Stimulated activated CD4-positive, alpha-beta T cell treated with anti-CD3 and anti-CD28 coated beads, Interleukin-2, amount 100 ng/mL, for 48 hours (primary cell): ENCODE results near the gene PNLIPRP1.

Source experiments
- DNase-seq, 2 donors: peaks; one replicate each; pipeline ENCODE4 v3.0.0-alpha.2; 2020

Gene PNLIPRP1

DNA sequence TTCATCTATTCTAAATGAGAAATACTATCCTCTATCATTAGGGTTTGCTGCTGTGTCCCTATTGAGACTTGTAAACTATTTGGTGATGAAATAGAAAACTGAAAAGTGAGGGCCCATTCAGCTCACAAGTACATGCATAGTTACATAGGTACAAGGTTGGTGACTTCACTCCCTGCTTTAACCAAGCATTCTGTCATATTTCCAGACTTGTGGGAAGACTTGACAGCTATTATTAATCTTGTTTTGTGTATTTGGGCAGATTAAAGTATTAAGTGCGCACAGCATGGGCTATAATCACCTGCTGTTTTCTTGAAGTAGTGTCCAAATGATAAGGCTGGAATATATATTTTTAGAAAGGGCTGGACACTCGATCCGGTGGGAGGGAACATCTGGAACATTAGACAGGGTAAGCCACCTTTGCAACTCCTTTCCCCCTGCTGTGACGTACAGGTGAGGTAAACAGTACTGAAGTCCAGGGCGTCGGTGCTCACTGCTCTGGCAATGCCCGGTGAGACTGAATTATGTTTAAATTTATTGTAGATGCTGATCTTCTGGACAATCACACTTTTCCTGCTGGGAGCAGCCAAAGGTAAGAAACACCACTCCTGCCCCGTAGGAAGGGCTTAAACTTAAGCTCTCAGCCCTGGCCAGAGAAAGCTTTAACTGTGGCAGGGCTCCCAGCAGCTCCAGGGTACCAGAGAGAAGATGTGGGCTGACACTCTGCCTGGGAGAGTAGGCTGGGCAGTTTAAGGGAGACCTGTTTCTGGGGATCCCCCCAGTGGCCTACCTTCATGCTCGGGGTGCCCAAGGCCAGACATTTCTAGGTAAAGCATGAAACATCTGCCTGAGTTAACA, at the start of gene PNLIPRP1:
TSS of gene PNLIPRP1 (plus strand) at position 370 of the 855 bp plus-strand sequence. CDS start at position 541, 171 bp downstream.
- DNase-seq = no peak

- no peak for DNase-seq
Observed at GRCh38 chr10:116542007-116542677, 48.6 kb upstream of the PNLIPRP1 start.

GRCh38 chr10:116545122-116545521, 45.6 kb upstream of the PNLIPRP1 start:
- no peak for DNase-seq

- DNase-seq = no peak
Observed at GRCh38 chr10:116545756-116546155, 45.0 kb upstream of the PNLIPRP1 start, which contains the start of gene PNLIP. PNLIP (plus strand) TSS chr10:116545931; CDS start chr10:116546093, 162 bp downstream.

- DNase-seq = no peak
Observed at GRCh38 chr10:116548301-116548700, 42.5 kb upstream of the PNLIPRP1 start.

- no peak for DNase-seq
Observed at GRCh38 chr10:116553378-116553980, 37.3 kb upstream of the PNLIPRP1 start.

GRCh38 chr10:116554628-116555027, 36.1 kb upstream of the PNLIPRP1 start:
- DNase-seq = no peak

GRCh38 chr10:116555880-116556279, 34.9 kb upstream of the PNLIPRP1 start:
- DNase-seq = no peak

DNA sequence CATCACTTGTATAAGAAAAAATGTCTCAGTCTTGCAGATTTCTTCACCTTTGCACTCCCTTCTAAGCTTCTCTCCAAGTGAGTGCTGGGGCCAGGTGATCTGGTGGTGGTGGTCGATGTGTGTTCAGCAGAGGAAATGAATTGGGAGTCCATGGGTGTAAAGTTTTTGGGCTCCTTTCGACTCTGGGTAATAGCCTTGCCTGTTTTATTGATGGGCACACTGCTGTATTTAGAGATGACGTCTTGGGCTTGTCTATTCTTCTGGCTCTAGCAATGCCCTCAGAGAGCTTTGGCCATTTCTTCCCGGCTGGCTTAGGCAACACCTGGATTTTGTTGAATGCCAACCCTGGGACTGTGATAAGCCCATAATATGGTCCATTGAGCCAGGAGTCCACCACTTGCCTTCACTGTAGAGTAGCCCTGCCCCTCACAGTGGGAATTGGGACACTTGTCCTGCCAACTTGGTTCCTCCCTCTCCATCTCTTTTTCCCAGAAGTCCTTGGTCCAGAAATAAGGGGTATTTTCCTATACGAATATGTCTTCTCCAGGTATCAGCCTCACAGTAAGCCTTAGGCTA, 33.4 kb upstream of the PNLIPRP1 start:
- no peak for DNase-seq

DNA sequence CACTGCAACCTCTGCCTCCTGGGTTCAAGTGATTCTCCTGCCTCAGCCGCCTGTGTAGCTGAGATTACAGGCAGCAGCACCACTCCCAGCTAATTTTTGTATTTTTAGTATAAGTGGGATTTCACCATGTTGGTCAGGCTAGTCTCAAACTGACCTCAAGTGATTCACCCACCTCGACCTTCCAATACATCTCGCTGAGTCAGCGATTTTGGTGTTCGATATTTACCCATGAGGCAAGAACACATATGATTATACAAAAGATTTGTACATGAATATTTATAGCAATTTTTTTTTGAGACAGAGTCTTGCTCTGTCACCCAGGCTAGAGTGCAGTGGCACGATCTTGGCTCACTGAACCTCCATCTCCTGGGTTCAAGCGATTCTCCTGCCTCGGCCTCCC, 25.2 kb upstream of the PNLIPRP1 start:
- no peak for DNase-seq

DNA sequence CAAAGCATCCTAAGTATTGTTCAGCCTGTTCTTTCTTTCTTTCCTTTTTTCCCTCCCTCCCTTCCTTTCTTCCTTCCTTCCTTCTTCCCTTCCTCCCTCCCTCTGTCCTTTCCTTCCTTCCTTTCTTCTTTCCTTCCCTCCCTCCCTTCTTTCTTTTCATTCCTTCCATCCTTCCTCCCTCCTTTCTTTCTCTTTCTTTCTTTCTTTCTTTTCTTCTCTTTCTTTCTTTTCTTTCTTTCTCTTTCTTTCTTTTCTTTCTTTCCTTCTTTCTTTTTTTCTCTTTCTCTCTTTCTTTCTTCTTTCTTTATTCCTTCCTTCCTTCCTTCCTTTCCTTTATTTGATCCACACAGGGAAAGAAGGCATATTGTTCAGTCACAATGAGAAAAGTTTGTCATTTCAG, 23.8 kb upstream of the PNLIPRP1 start:
- no peak for DNase-seq

- DNase-seq = no peak
Observed at GRCh38 chr10:116567335-116567734, 23.4 kb upstream of the PNLIPRP1 start.

DNA sequence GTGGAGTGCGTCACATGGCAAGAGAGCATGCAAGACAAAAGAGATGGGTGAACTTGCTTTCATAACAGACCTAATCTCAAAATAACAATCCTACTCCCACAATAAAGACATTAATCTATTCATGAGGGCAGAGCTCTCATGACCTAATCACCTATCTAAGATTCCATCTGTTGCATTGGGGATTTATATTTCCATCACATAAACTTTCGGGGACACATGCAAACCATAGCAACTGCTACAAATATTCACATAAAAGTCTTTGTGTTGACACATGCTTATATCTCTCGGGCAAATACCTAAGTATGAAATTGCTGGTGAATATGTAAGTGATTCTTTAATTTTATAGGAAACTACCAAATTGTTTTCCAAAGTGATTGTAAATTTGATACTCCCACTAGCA, 16.0 kb upstream of the PNLIPRP1 start:
- DNase-seq = no peak

DNA sequence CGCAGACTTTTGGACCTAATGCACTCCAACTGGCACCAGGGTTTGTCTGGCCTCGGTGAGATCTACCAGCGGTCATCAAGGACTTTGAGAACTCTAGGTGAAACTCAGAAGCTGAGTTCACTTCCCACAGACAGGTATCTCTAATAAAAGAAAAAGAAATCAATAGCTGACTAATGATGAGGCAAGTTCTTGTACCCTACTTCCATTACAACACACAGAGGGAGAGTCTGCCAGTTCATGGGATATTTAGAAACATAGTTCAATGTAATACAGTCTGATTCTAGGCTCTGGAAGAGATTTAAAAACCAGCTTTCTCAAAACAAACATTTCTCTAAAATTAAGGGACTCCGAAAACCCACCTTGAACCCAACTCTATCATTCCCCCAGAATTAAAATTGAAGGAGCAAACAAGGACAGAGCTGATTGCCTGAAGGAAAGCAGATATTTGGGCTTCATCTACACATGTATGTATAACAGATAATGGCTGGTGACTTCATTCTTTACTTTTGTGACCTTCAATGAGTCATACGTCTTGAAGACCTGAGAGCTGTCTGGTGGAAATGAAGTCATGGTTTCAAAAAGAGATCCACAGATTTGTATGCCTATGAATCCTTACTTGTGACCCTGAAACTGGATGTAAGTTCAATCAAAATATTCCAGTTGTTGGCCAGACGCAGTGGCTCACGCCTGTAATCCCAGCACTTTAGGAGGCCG, 2.7 kb upstream of the PNLIPRP1 start:
- no peak for DNase-seq

- no peak for DNase-seq
Observed at GRCh38 chr10:116588995-116589394, 1.8 kb upstream of the PNLIPRP1 start.

DNA sequence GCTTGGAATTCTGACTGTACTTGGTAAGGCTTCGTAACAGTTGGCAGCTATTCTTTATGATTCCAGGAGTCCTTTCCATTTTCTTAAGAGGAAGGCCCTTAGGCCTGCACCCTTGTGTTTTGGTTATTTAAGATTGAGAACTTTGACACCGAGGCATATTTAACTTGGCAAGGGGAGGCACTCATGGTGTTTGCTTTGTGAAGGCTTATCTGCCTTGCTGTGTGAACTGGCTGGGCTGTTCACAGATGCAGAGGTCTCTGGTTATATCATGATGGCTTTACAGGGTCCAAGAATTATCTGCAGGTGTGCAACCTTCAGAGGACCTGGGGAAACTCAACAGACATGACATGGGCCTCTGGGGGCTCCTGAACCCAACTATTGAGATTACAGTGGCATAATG, 833 bp upstream of the PNLIPRP1 start:
- no peak for DNase-seq

GRCh38 chr10:116593139-116593740, 2.5 kb downstream of the PNLIPRP1 start:
- DNase-seq = no peak

GRCh38 chr10:116594525-116595035, 3.8 kb downstream of the PNLIPRP1 start:
- no peak for DNase-seq

DNA sequence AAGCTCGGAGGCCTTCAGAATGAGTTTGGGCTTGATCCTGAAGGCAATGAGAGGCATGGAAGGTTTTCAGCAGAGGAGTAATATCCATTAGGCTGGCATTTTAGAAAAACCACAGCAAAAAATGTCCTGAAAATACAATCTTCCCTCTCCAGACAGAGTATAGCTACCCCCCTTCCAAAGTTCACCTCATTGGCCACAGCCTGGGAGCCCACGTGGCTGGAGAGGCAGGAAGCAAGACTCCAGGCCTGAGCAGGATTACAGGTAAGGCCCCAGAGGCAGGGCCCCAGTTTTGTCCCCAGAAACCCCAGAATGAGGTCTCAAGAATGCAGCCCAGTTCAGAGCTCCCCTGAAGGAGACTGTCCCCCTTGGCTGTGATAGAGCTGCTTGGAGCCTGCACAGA, 5.3 kb downstream of the PNLIPRP1 start:
- DNase-seq = no peak

GRCh38 chr10:116597543-116597942, 6.8 kb downstream of the PNLIPRP1 start:
- no peak for DNase-seq

GRCh38 chr10:116598329-116598728, 7.6 kb downstream of the PNLIPRP1 start:
- DNase-seq = no peak

DNA sequence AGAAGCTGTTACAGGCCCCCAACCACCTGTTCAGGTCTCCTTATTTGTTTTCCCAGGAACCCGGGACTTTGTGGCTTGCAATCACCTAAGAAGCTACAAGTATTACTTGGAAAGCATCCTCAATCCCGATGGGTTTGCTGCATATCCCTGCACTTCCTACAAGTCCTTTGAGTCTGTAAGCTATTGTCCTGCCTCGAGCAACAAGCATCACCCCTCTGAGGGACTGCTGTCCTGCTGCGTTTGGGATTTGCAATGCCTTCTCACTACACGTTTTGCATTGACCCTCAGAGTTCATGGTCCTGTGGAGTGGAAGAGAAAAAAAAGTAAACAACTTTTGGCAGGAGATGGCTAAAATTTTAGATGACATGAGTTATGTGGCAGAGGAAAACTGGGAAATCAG, 9.2 kb downstream of the PNLIPRP1 start:
- no peak for DNase-seq
